DND-41 (cell line): ENCODE data around the gene DKK1.

Experiments used
- CTCF ChIP-seq: IDR thresholded peaks from 2 replicates; pipeline ENCODE4 v1.5.1; 2012; ENCODE audit warnings: borderline replicate concordance, low read length, moderate library complexity, mild to moderate bottlenecking; ENCODE audit not compliant: poor library complexity, severe bottlenecking; ENCODE audit errors: extremely low read depth
- EZH2 ChIP-seq: IDR thresholded peaks from 3 replicates; pipeline ENCODE4 v1.6.1; 2012; ENCODE audit warnings: borderline replicate concordance, low read depth, mild to moderate bottlenecking, moderate library complexity, low read length, inconsistent platforms; ENCODE audit not compliant: severe bottlenecking

DNA sequence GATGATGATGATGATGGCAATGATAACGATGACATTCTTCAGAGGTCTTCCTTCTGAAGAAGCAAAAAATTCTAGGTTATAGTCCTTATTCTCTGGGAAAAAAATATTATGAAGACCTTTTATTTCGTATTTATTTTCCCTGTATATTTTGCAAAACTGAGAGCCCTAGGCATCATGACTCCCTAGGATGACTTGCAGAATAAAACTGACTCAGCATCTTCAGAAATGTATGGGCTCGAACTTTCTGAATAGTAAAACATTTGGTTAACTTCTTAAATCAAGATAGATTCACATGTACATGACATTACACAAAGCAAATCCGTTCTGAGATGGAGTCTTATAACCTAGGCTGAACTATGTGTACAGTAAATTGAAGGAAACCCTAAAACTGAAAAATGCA, 29.4 kb downstream of the DKK1 start:
- TF ChIP-seq CTCF = no peak
- TF ChIP-seq EZH2 = no peak
